ENCODE results near the gene TSPEAR.

DNA sequence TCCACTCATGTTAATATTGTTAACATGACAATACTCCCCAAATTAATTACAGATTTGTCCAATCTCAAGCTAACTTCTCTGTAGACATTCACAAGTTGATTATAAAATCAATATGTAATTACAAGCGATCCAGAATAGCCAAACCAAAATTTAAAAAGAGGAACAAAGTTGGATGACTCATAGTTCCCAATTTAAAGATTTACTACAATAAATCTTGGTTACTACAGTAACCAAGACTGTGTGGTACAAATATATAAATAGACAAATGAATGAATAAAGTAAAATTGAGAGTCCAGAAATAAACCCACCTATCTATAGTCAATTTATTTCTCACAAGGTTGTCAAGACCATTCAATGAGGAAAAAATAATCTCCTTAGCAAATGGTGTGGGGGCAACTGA lies 145.0 kb downstream of the TSPEAR start:
- TF ChIP-seq, protein P1, sequence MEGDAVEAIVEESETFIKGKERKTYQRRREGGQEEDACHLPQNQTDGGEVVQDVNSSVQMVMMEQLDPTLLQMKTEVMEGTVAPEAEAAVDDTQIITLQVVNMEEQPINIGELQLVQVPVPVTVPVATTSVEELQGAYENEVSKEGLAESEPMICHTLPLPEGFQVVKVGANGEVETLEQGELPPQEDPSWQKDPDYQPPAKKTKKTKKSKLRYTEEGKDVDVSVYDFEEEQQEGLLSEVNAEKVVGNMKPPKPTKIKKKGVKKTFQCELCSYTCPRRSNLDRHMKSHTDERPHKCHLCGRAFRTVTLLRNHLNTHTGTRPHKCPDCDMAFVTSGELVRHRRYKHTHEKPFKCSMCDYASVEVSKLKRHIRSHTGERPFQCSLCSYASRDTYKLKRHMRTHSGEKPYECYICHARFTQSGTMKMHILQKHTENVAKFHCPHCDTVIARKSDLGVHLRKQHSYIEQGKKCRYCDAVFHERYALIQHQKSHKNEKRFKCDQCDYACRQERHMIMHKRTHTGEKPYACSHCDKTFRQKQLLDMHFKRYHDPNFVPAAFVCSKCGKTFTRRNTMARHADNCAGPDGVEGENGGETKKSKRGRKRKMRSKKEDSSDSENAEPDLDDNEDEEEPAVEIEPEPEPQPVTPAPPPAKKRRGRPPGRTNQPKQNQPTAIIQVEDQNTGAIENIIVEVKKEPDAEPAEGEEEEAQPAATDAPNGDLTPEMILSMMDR (IDR thresholded peaks at IDR 0.05), result no peak
- TF ChIP-seq POLR2A (IDR thresholded peaks at IDR 0.05) (no peak), EP300 (IDR thresholded peaks at IDR 0.05) (no peak), POLR2AphosphoS5 (IDR thresholded peaks at IDR 0.05) (no peak)
